HEK293 (cell line): ENCODE measurements around the gene PLXNA2.

Experiments used
- CTCF ChIA-PET: fragments of 350-600 bp; formaldehyde crosslinking; extraction: SDS; loops from one replicate; lab custom pipeline; 2021; ENCODE audit warnings: antibody characterized with exemption; lab: Yijun Ruan, JAX
- POLR2A ChIA-PET: fragments of 300-600 bp; formaldehyde crosslinking; extraction: SDS; loops from one replicate; lab custom pipeline; 2020; ENCODE audit warnings: antibody characterized with exemption, inconsistent platforms; lab: Yijun Ruan, JAX
- H3K27ac ChIP-seq: fragments of 200-500 bp; sonication (Bioruptor generic); 2 replicates; pipeline ENCODE4 v1.5.1; 2014; ENCODE audit warnings: low read depth, low read length, control low read depth, inconsistent platforms; ENCODE audit errors: extremely low read depth
- H3K36me3 ChIP-seq, 2 experiments: fragments of 200-500 bp in 1 of 2; sonication (Bioruptor generic) in 1 of 2; 1 replicate in 1 of 2; 2 replicates in 1 of 2; pipeline ENCODE4 v1.5.1; 2014 to 2017; ENCODE audit warnings: inconsistent platforms in 2 of 2, low read length in 2 of 2; ENCODE audit not compliant: control insufficient read depth in 2 of 2, insufficient read depth in 1 of 2
- H3K4me1 ChIP-seq: fragments of 200-500 bp; sonication (Bioruptor generic); 2 replicates; pipeline ENCODE4 v1.5.1; 2014; ENCODE audit warnings: mild to moderate bottlenecking, low read length, inconsistent platforms; ENCODE audit not compliant: control insufficient read depth, insufficient read depth
- H3K4me3 ChIP-seq: 2 replicates; pipeline ENCODE4 v1.5.1; 2011; ENCODE audit warnings: low read depth, mild to moderate bottlenecking, control low read depth, low read length, moderate library complexity
- H3K9me3 ChIP-seq: fragments of 200-500 bp; sonication (Bioruptor generic); 2 replicates; pipeline ENCODE4 v1.5.1; 2014; ENCODE audit warnings: low read depth, low read length, inconsistent platforms; ENCODE audit not compliant: control insufficient read depth, insufficient read depth
- GLI2 ChIP-seq: fragments of 450-650 bp; formaldehyde crosslinking; IDR thresholded peaks from 2 replicates; pipeline ENCODE4; 2017; ENCODE audit warnings: missing biosample characterization, missing genetic modification characterization, low read depth, borderline replicate concordance
- MYNN ChIP-seq: fragments of 450-650 bp; formaldehyde crosslinking; IDR thresholded peaks from 2 replicates; pipeline ENCODE4 v1.5.1; 2016; ENCODE audit warnings: missing biosample characterization, missing genetic modification characterization, borderline replicate concordance
- OSR2 ChIP-seq: fragments of 450-650 bp; formaldehyde crosslinking; IDR thresholded peaks from 2 replicates; pipeline ENCODE4 v1.5.1; 2016; ENCODE audit warnings: missing biosample characterization, missing genetic modification characterization
- PRDM1 ChIP-seq: fragments of 450-650 bp; formaldehyde crosslinking; IDR thresholded peaks from 2 replicates; pipeline ENCODE4; 2016; ENCODE audit warnings: missing biosample characterization, missing genetic modification characterization
- SETDB1 ChIP-seq: IDR thresholded peaks from one replicate; pipeline ENCODE4 v1.6.1; 2017; ENCODE audit warnings: mild to moderate bottlenecking, low read length, moderate library complexity, mixed read lengths; ENCODE audit not compliant: insufficient read length
- TCF7L2 ChIP-seq: IDR thresholded peaks from 2 replicates; pipeline ENCODE4 v1.6.1; 2011; ENCODE audit warnings: low read depth, mild to moderate bottlenecking, inconsistent platforms, low read length, moderate library complexity, borderline replicate concordance
- ZBTB11 ChIP-seq: fragments of 450-650 bp; formaldehyde crosslinking; conservative IDR thresholded peaks from 2 replicates; pipeline ENCODE4 v1.5.1; 2016; ENCODE audit warnings: low read depth, missing biosample characterization, missing genetic modification characterization
- ZBTB17 ChIP-seq: fragments of 450-650 bp; formaldehyde crosslinking; IDR thresholded peaks from 2 replicates; pipeline ENCODE4 v1.5.1; 2016; ENCODE audit warnings: missing biosample characterization, missing genetic modification characterization
- ZBTB7A ChIP-seq: fragments of 450-650 bp; formaldehyde crosslinking; IDR thresholded peaks from 2 replicates; pipeline ENCODE4 v1.5.1; 2016; ENCODE audit warnings: low read depth, missing biosample characterization, missing genetic modification characterization
- ZEB2 ChIP-seq: fragments of 450-650 bp; formaldehyde crosslinking; IDR thresholded peaks from 2 replicates; pipeline ENCODE4 v1.5.1; 2016; ENCODE audit warnings: missing biosample characterization, missing genetic modification characterization
- ZFP41 ChIP-seq: fragments of 450-650 bp; formaldehyde crosslinking; IDR thresholded peaks from 2 replicates; pipeline ENCODE4 v1.5.1; 2016; ENCODE audit warnings: missing biosample characterization, missing genetic modification characterization, borderline replicate concordance
- ZFP69B ChIP-seq: fragments of 450-650 bp; formaldehyde crosslinking; IDR thresholded peaks from 2 replicates; pipeline ENCODE4 v1.5.1; 2016; ENCODE audit warnings: missing biosample characterization, missing genetic modification characterization
- ZNF132 ChIP-seq: fragments of 450-650 bp; formaldehyde crosslinking; IDR thresholded peaks from 2 replicates; pipeline ENCODE4 v1.5.1; 2017; ENCODE audit warnings: missing biosample characterization, missing genetic modification characterization, borderline replicate concordance
- ZNF157 ChIP-seq: fragments of 450-650 bp; formaldehyde crosslinking; IDR thresholded peaks from 2 replicates; pipeline ENCODE4 v1.5.1; 2016; ENCODE audit warnings: missing biosample characterization, missing genetic modification characterization
- ZNF221 ChIP-seq: fragments of 450-650 bp; formaldehyde crosslinking; IDR thresholded peaks from 2 replicates; pipeline ENCODE4 v1.5.1; 2017; ENCODE audit warnings: missing biosample characterization, missing genetic modification characterization, borderline replicate concordance
- ZNF239 ChIP-seq: fragments of 450-650 bp; formaldehyde crosslinking; IDR thresholded peaks from 2 replicates; pipeline ENCODE4 v1.5.1; 2016; ENCODE audit warnings: missing biosample characterization, missing genetic modification characterization
- ZNF24 ChIP-seq: fragments of 450-650 bp; formaldehyde crosslinking; IDR thresholded peaks from 2 replicates; pipeline ENCODE4 v1.5.1; 2016; ENCODE audit warnings: missing biosample characterization, missing genetic modification characterization
- ZNF292 ChIP-seq: fragments of 450-650 bp; formaldehyde crosslinking; IDR thresholded peaks from 2 replicates; pipeline ENCODE4 v1.5.1; 2016; ENCODE audit warnings: low read depth, missing biosample characterization, missing genetic modification characterization, borderline replicate concordance
- ZNF302 ChIP-seq: fragments of 450-650 bp; formaldehyde crosslinking; IDR thresholded peaks from 2 replicates; pipeline ENCODE4 v1.5.1; 2016; ENCODE audit warnings: missing biosample characterization, missing genetic modification characterization, low read depth
- ZNF366 ChIP-seq: fragments of 450-650 bp; formaldehyde crosslinking; conservative IDR thresholded peaks from 2 replicates; pipeline ENCODE4 v1.5.1; 2016; ENCODE audit warnings: missing biosample characterization, missing genetic modification characterization
- ZNF37A ChIP-seq: fragments of 450-650 bp; IDR thresholded peaks from 2 replicates; pipeline ENCODE4 v1.5.1; 2018; ENCODE audit warnings: missing biosample characterization, missing genetic modification characterization
- ZNF391 ChIP-seq: fragments of 450-650 bp; formaldehyde crosslinking; IDR thresholded peaks from 2 replicates; pipeline ENCODE4 v1.5.1; 2016; ENCODE audit warnings: low read depth, missing biosample characterization, missing genetic modification characterization, borderline replicate concordance
- ZNF394 ChIP-seq: fragments of 450-650 bp; formaldehyde crosslinking; IDR thresholded peaks from 2 replicates; pipeline ENCODE4 v1.5.1; 2016; ENCODE audit warnings: missing biosample characterization, missing genetic modification characterization, mild to moderate bottlenecking, moderate library complexity, borderline replicate concordance
- ZNF416 ChIP-seq: fragments of 450-650 bp; formaldehyde crosslinking; IDR thresholded peaks from 2 replicates; pipeline ENCODE4 v1.5.1; 2016; ENCODE audit warnings: missing biosample characterization, missing genetic modification characterization
- ZNF488 ChIP-seq: fragments of 450-650 bp; formaldehyde crosslinking; IDR thresholded peaks from 2 replicates; pipeline ENCODE4 v1.5.1; 2016; ENCODE audit warnings: missing biosample characterization, missing genetic modification characterization
- ZNF658 ChIP-seq: fragments of 450-650 bp; formaldehyde crosslinking; IDR thresholded peaks from 2 replicates; pipeline ENCODE4; 2016; ENCODE audit warnings: missing biosample characterization, missing genetic modification characterization
- ZNF707 ChIP-seq: fragments of 450-650 bp; formaldehyde crosslinking; IDR thresholded peaks from 2 replicates; pipeline ENCODE4 v1.5.1; 2016; ENCODE audit warnings: missing biosample characterization, missing genetic modification characterization
- ZNF792 ChIP-seq: fragments of 450-650 bp; formaldehyde crosslinking; IDR thresholded peaks from 2 replicates; pipeline ENCODE4 v1.5.1; 2016; ENCODE audit warnings: missing biosample characterization, missing genetic modification characterization
- ZSCAN18 ChIP-seq: fragments of 450-650 bp; formaldehyde crosslinking; IDR thresholded peaks from 2 replicates; pipeline ENCODE4 v1.5.1; 2016; ENCODE audit warnings: missing biosample characterization, missing genetic modification characterization

PLXNA2 gene

GRCh38 chr1:208083715-208084085 is 160.5 kb downstream of the PLXNA2 start:
- Histone ChIP-seq H3K4me3 (no peak overlapping the region), H3K36me3 (peaks cover 0 to 35% of the 10 kb centered on the region in 2 experiments; a peak in 1 of 3 replicates), H3K4me1 (no peaks in the 10 kb centered on the region), H3K27ac (no peak overlapping the region), H3K9me3 (no peaks in the 10 kb centered on the region)
- TF ChIP-seq ZNF394 (tag by site-specific recombination), result no peak
- no peak for TF ChIP-seq ZSCAN18 (tag by site-specific recombination)
- TF ChIP-seq ZNF416 (tag by site-specific recombination), result no peak
- no peak for TF ChIP-seq ZNF37A (tag by site-specific recombination)
- no peak for TF ChIP-seq ZBTB17 (tag by site-specific recombination)
- no peak for TF ChIP-seq OSR2 (tag by site-specific recombination)
- TF ChIP-seq ZNF24 (tag by site-specific recombination), result no peak
- no peak for TF ChIP-seq SETDB1
- TF ChIP-seq ZNF132 (tag by site-specific recombination), result no peak
- no peak for TF ChIP-seq ZFP69B (tag by site-specific recombination)
- no peak for TF ChIP-seq ZNF391 (tag by site-specific recombination)
- no peak for TF ChIP-seq ZNF221 (tag by site-specific recombination)
- TF ChIP-seq ZNF792, result no peak
- no peak for TF ChIP-seq ZNF658 (tag by site-specific recombination)
- TF ChIP-seq ZNF488 (tag by site-specific recombination), result no peak
- ChIA-PET POLR2A (interaction anchor here (0.7 kb wide), 1 partner anchor 56 kb away, joined by 5 read pairs; no protein-coding TSS in a partner anchor), CTCF (interaction anchor here (1.6 kb wide), 1 partner anchor 10 kb away, joined by 10 read pairs; no protein-coding TSS in a partner anchor)

GRCh38 chr1:208083016-208083714 is 161.0 kb downstream of the PLXNA2 start:
- POLR2A ChIA-PET, result interaction anchor here (0.7 kb wide), 1 partner anchor 56 kb away, joined by 5 read pairs; no protein-coding TSS in a partner anchor
- Histone ChIP-seq H3K9me3 (no peaks in the 10 kb centered on the region), H3K27ac (no peak overlapping the region), H3K4me3 (no peak overlapping the region), H3K4me1 (no peaks in the 10 kb centered on the region), H3K36me3 (peaks cover 0 to 34% of the 10 kb centered on the region in 2 experiments; a peak in 1 of 3 replicates)
- CTCF ChIA-PET, result interaction anchor here (1.4 kb wide), 1 partner anchor 10 kb away, joined by 4 read pairs; no protein-coding TSS in a partner anchor
- TF ChIP-seq TCF7L2, result no peak
- TF ChIP-seq ZBTB7A (tag by site-specific recombination), result no peak
- no peak for TF ChIP-seq ZFP41
- TF ChIP-seq ZNF239 (tag by site-specific recombination), result no peak
- TF ChIP-seq ZNF302 (tag by site-specific recombination), result no peak
- no peak for TF ChIP-seq ZNF292
- TF ChIP-seq PRDM1 (tag by site-specific recombination), result no peak
- TF ChIP-seq ZNF707, result no peak
- no peak for TF ChIP-seq ZNF157
- no peak for TF ChIP-seq ZNF366 (tag by site-specific recombination)
- TF ChIP-seq ZBTB11 (tag by site-specific recombination), result no peak
- TF ChIP-seq GLI2, result no peak
- no peak for TF ChIP-seq OSR2 (tag by site-specific recombination)
- no peak for TF ChIP-seq ZEB2 (tag by site-specific recombination)
- TF ChIP-seq MYNN (tag by site-specific recombination), result no peak
